ENCODE data around the gene HLA-C. TPM values are rescaled to one million over a fixed set of nuclear protein-coding genes. Genes with fewer than 3 reads are reported as not detected.

Gene HLA-C

GRCh38 chr6:31222496-31222895 lies 49.4 kb downstream of the HLA-C start:
- Histone ChIP-seq H3K79me1 (replicated peaks; ENCODE audit: low read length, poor library complexity, severe bottlenecking) (no peaks in the 10 kb centered on the region), H3K4me3 (ENCODE audit: insufficient read depth in 1 of 2, low read depth in 1 of 2, low read length in 2 of 2) (no peak overlapping the region), H2AFZ (ENCODE audit: low read depth, low read length) (no peak overlapping the region), H2BK5ac (ENCODE audit: low read depth, low read length, poor library complexity, severe bottlenecking) (no peak overlapping the region), H3K27ac (ENCODE audit: low read length, poor library complexity, severe bottlenecking) (no peak overlapping the region), H3K14ac (ENCODE audit: low read length in 2 of 2) (no peak overlapping the region), H3K23ac (ENCODE audit: low read length in 2 of 2) (no peak overlapping the region), H3K4me1 (ENCODE audit: control insufficient read depth, insufficient read depth, low read depth, low read length) (no peaks in the 10 kb centered on the region), H3K36me3 (ENCODE audit: control insufficient read depth in 1 of 2, insufficient read depth in 2 of 2, low read depth in 1 of 2, low read length in 2 of 2) (no peaks in the 10 kb centered on the region), H3K4me2 (ENCODE audit: low read length, poor library complexity, severe bottlenecking) (no peak overlapping the region), H3K18ac (ENCODE audit: low read depth in 1 of 2, low read length in 2 of 2) (no peak overlapping the region), H2BK120ac (ENCODE audit: low read depth, low read length) (no peak overlapping the region), H4K91ac (ENCODE audit: low read length) (no peak overlapping the region), H2AK5ac (ENCODE audit: low read length, severe bottlenecking) (no peak overlapping the region), H4K8ac (ENCODE audit: low read length) (no peak overlapping the region), H2BK12ac (ENCODE audit: low read length in 2 of 2) (no peak overlapping the region), H3K27me3 (ENCODE audit: control insufficient read depth in 1 of 2, insufficient read depth in 1 of 2, low read length in 2 of 2) (peaks cover 9 to 12% of the 10 kb centered on the region in 2 experiments), H3K4ac (ENCODE audit: low read depth in 1 of 2, low read length in 2 of 2) (no peak overlapping the region), H2BK15ac (ENCODE audit: low read depth, poor library complexity, severe bottlenecking) (no peak overlapping the region), H3K9ac (ENCODE audit: low read length) (no peak overlapping the region), H3K9me3 (ENCODE audit: control insufficient read depth, low read length) (no peaks in the 10 kb centered on the region)
- DNase-seq, result no peak

Small RNA genes within 50 kb of the gene (small RNA-seq; reads per million reads assigned to genes)
- not detected for gene AL662844.1 (ENCODE audit: low read depth)
